ENCODE results near the gene DRAP1.

GRCh38 chr11:65897020-65897471 is 22.2 kb upstream of the DRAP1 start:
- TF ChIP-seq CTCF (conservative IDR thresholded peaks at IDR 0.05; ENCODE audit: low read depth, low read length), result no peak
- no peak for TF ChIP-seq EZH2 (IDR thresholded peaks at IDR 0.05; ENCODE audit: borderline replicate concordance, low read depth, low read length, poor library complexity, severe bottlenecking)
